Naive B cell (primary cell): ENCODE measurements around the gene DOK1. TPM values are rescaled to one million over a fixed set of nuclear protein-coding genes. Genes with fewer than 3 reads are reported as not detected.

ENCODE experiments used
- ATAC-seq, 2 donors: fragments of 150-1000 bp; cut with Tn5 transposase; 2 replicates each; pipeline ENCODE4 v1.10.0; 2021; ENCODE audit warnings: low read depth in 2 of 2, mild to moderate bottlenecking in 2 of 2, moderate library complexity in 2 of 2
- DNase-seq: peaks from one replicate; pipeline ENCODE4 v3.0.0; 2022
- H3K27ac Mint-ChIP-seq, 6 donors: one replicate each; pipeline ENCODE4 v1.8.0; 2020 to 2022; ENCODE audit warnings: mild to moderate bottlenecking in 6 of 6, mixed read lengths in 6 of 6, moderate library complexity in 5 of 6, inconsistent platforms in 2 of 6
- H3K27me3 Mint-ChIP-seq, 3 donors: one replicate each; pipeline ENCODE4 v1.8.0; 2021 to 2022; ENCODE audit warnings: mixed read lengths in 3 of 3, mild to moderate bottlenecking in 1 of 3
- H3K36me3 Mint-ChIP-seq, 2 donors: one replicate each; pipeline ENCODE4 v1.8.0; 2020 to 2022; ENCODE audit warnings: mixed read lengths in 2 of 2, inconsistent platforms in 1 of 2, mild to moderate bottlenecking in 1 of 2
- H3K4me1 Mint-ChIP-seq, 3 donors: one replicate each; pipeline ENCODE4 v1.8.0; 2020 to 2022; ENCODE audit warnings: mixed read lengths in 3 of 3, inconsistent platforms in 1 of 3, mild to moderate bottlenecking in 1 of 3, moderate library complexity in 1 of 3
- H3K4me3 Mint-ChIP-seq, 8 donors: one replicate each; pipeline ENCODE4 v1.8.0; 2020 to 2022; ENCODE audit warnings: mild to moderate bottlenecking in 8 of 8, mixed read lengths in 8 of 8, moderate library complexity in 8 of 8, inconsistent platforms in 2 of 8
- H3K9me3 Mint-ChIP-seq, 7 donors: one replicate each; pipeline ENCODE4 v1.8.0; 2020 to 2022; ENCODE audit warnings: mixed read lengths in 7 of 7, mild to moderate bottlenecking in 5 of 7, inconsistent platforms in 2 of 7, moderate library complexity in 1 of 7
- polyA plus RNA-seq, 6 donors: library from polyadenylated mRNA; unstranded; fragments of 300-500 nt; fragmentation: Illumina TruSeq; gene quantifications; one replicate each; pipeline ENCODE4 v1.2.3, GENCODE V29; 2021; ENCODE audit warnings: low read depth in 6 of 6

Gene DOK1
- polyA plus RNA-seq, 6 donors from 2014 or later = 21.2 to 44.1 (median 34.3) TPM

DNA sequence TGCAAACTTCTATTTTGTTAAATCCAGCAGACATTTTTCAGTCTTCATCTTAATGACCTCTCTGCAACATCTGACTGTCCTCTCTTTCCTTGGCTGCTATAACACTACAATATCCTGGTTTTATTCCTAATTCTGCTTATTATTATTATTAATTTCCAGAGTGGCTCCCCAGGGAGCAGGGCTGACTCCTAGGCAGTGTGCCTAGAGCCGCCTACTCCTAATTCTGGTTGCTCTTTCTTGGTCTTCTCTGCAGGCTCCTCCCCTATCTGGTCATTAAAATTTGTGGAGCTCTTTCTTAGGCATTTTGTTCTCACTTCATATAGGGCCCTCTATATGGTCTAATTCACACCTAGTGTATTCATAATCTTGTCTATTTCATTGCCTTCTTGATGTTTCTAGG lies 11.5 kb upstream of the DOK1 start:
- Mint-ChIP-seq H3K4me3 (no peak overlapping the region), H3K27me3 (peaks cover 7 to 16% (median 13%) of the 10 kb centered on the region in 3 donors), H3K27ac (peak overlapping the region in 1 of 6 donors; percentile 84), H3K36me3 (peaks cover 0 to 8% of the 10 kb centered on the region in 2 donors), H3K9me3 (peaks cover 0 to 4% (median 0%) of the 10 kb centered on the region in 7 donors), H3K4me1 (peaks cover 22 to 30% (median 22%) of the 10 kb centered on the region in 3 donors)
- DNase-seq (no peak), ATAC-seq (no peak)

GRCh38 chr2:74544634-74545033 lies 9.9 kb upstream of the DOK1 start:
- H3K27ac Mint-ChIP-seq = no peak overlapping the region
- H3K9me3 Mint-ChIP-seq = no peaks in the 10 kb centered on the region
- peaks cover 13 to 26% (median 23%) of the 10 kb centered on the region in 3 donors for H3K27me3 Mint-ChIP-seq
- H3K4me3 Mint-ChIP-seq = peak overlapping the region in 1 of 8 donors; percentile 6
- H3K4me1 Mint-ChIP-seq = peaks cover 11 to 23% (median 11%) of the 10 kb centered on the region in 3 donors
- no peak for DNase-seq
- no peaks in the 10 kb centered on the region for H3K36me3 Mint-ChIP-seq
- ATAC-seq = no peak

DNA sequence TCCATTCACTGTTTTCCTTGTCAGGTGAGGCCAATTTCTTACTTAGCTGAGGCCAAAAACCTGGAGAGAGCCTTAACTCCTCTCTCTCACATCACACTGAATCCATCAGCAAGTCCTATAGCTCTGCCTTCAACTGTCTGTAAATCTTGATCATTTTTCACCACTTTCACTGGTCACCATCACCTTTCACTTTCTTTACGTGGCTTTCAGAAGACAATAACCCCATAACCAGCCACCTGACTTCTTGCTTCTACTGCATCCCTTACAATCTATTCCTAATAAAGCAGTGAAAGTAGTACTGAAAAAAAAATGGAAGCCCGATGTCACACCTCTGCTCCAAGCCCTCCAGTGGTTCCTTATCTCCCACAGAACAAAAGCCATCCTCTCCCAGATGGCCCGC lies 8.5 kb upstream of the DOK1 start:
- Mint-ChIP-seq H3K4me1 (peaks cover 6 to 12% (median 8%) of the 10 kb centered on the region in 3 donors), H3K36me3 (no peaks in the 10 kb centered on the region), H3K27me3 (peaks cover 20 to 33% (median 32%) of the 10 kb centered on the region in 3 donors), H3K9me3 (no peaks in the 10 kb centered on the region), H3K4me3 (no peak overlapping the region), H3K27ac (peak overlapping the region in 2 of 6 donors; percentile 10 to 30)
- no peak for ATAC-seq
- no peak for DNase-seq

DNA sequence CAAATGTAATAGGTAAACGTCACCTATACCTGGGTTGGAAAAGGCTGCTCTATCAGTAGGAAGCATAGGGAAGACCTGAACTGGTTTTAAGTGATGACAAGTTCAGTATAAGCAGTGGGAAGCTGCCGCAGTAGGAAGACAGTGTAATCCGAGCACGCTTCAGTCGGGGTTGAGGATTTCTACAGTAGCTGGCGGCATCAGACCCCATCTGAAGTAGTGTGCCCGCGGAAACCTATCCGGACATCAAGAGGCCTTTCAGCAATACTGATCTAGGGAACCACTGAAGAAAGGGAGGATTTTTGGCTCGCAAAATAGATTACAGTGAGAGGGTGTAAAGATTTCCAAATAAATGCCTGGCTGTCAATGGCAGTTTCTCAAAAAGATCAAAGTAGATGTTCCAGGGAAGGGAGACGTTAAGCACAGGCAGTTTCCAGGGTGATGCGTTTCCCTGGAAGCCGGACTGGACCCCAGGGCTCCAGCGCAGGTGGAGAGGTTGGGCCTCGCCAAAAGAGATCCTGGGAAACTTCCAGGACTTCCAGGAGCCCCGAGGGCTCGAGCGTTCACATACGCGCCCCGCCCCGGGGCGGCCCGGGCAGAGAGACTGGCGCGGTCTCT lies 6.1 kb upstream of the DOK1 start:
- Mint-ChIP-seq H3K4me3 (peak overlapping the region; percentile 65 to 92 (median 78)), H3K4me1 (peaks cover 7 to 17% (median 9%) of the 10 kb centered on the region in 3 donors), H3K27ac (peak overlapping the region in 3 of 6 donors; percentile 49 to 70 (median 67)), H3K36me3 (no peaks in the 10 kb centered on the region), H3K9me3 (no peaks in the 10 kb centered on the region), H3K27me3 (peaks cover 20 to 42% (median 39%) of the 10 kb centered on the region in 3 donors)
- DNase-seq = no peak
- no peak for ATAC-seq

DNA sequence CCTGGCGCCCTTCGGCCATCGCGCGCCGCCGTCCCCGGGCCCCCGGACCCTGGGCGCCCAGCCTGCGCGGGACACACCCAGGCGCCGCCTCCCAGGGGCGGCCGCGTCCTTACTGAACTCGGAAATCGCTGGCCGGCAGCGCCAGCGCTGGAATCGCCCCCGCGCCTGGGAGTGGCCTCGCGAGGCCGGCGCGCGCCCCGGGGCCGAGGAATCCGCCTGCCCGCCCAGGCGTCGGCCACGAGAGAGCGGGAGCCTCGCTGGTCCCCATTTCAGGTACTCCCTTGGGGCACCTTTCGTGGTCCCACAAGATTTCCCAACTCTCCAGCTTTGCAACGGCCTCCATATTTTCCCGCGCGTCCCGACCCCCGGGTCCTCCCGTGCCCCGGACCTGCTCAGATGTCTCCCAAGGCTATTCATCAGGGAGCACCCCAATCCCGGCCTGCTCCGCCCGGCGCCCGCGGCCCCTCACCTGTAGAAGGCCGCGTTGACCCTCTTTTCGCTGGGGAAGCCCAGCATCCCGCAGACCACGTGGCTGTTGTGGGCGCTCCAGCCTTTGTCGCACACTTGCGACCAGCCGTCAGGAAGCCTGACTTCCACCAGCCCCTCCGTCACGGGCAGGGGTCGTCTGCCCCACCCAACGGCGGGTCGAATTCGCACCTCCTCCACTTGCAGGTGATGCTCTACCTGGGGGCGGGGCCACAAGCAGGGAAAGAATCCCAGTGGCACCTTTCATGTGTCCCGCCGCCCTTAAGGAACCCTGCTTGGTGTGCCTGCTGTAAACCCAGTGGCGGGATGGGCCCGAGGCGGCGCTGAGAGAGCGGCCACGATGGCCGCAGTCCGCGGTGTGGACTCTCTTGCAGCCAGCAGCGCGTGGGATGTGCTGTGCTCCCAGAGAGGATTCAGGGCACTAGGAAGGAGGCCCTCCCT lies 5.4 kb upstream of the DOK1 start:
- no peaks in the 10 kb centered on the region for H3K36me3 Mint-ChIP-seq
- peak overlapping the region in 1 of 6 donors; percentile 31 for H3K27ac Mint-ChIP-seq
- no peaks in the 10 kb centered on the region for H3K9me3 Mint-ChIP-seq
- peak overlapping the region; percentile 74 to 91 (median 81) for H3K4me3 Mint-ChIP-seq
- no peak for DNase-seq
- peaks cover 20 to 42% (median 39%) of the 10 kb centered on the region in 3 donors for H3K27me3 Mint-ChIP-seq
- peak; percentile 30 to 40 for ATAC-seq
- peaks cover 12 to 21% (median 13%) of the 10 kb centered on the region in 3 donors for H3K4me1 Mint-ChIP-seq

- Mint-ChIP-seq H3K4me1 (peaks cover 17 to 25% (median 20%) of the 10 kb centered on the region in 3 donors), H3K36me3 (no peaks in the 10 kb centered on the region), H3K27ac (peak overlapping the region in 1 of 6 donors; percentile 26), H3K27me3 (peaks cover 20 to 42% (median 39%) of the 10 kb centered on the region in 3 donors), H3K4me3 (peak overlapping the region in 7 of 8 donors; percentile 31 to 91 (median 75)), H3K9me3 (no peaks in the 10 kb centered on the region)
- ATAC-seq = no peak
- DNase-seq = no peak
These were observed 4.3 kb upstream of the DOK1 start for GRCh38 chr2:74550231-74550630.

DNA sequence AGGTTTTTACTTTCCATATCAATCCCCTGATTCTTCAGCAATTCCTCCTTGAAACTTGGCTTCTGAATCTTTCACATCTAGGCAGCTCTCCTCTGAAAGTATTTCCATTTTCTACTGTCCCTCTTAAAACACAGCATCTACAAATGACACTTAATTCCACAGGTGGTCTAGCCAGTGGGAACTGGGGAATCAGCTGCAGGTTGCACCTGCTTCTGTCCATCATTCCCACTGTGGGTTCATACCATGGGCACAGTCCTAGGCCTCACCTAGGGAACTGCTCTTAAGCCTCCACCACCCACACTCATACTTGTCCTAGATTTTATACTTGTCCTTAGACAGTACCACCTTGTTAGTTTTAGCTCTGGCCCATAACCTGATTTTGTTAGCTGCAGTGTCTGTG lies 3.0 kb upstream of the DOK1 start:
- Mint-ChIP-seq H3K9me3 (no peaks in the 10 kb centered on the region), H3K27me3 (peaks cover 20 to 39% (median 34%) of the 10 kb centered on the region in 3 donors), H3K4me3 (peak overlapping the region in 3 of 8 donors; percentile 6 to 78 (median 60)), H3K27ac (peak overlapping the region in 2 of 6 donors; percentile 82 to 88), H3K4me1 (peaks cover 27 to 37% (median 30%) of the 10 kb centered on the region in 3 donors), H3K36me3 (no peaks in the 10 kb centered on the region)
- ATAC-seq = no peak
- DNase-seq = no peak

GRCh38 chr2:74551942-74552913 lies 2.3 kb upstream of the DOK1 start:
- DNase-seq = no peak
- no peaks in the 10 kb centered on the region for H3K36me3 Mint-ChIP-seq
- H3K4me3 Mint-ChIP-seq = peak overlapping the region; percentile 13 to 97 (median 60)
- peak overlapping the region in 5 of 6 donors; percentile 9 to 88 (median 46) for H3K27ac Mint-ChIP-seq
- H3K4me1 Mint-ChIP-seq = peaks cover 33 to 44% (median 37%) of the 10 kb centered on the region in 3 donors
- no peak for ATAC-seq
- peaks cover 18 to 33% (median 31%) of the 10 kb centered on the region in 3 donors for H3K27me3 Mint-ChIP-seq
- no peaks in the 10 kb centered on the region for H3K9me3 Mint-ChIP-seq

GRCh38 chr2:74552914-74553811 lies 1.4 kb upstream of the DOK1 start:
- peak overlapping the region; percentile 68 to 98 (median 86) for H3K4me3 Mint-ChIP-seq
- no peaks in the 10 kb centered on the region for H3K9me3 Mint-ChIP-seq
- DNase-seq = no peak
- ATAC-seq = no peak
- no peaks in the 10 kb centered on the region for H3K36me3 Mint-ChIP-seq
- H3K27ac Mint-ChIP-seq = peak overlapping the region in 5 of 6 donors; percentile 86 to 98 (median 96)
- H3K27me3 Mint-ChIP-seq = peaks cover 12 to 25% (median 24%) of the 10 kb centered on the region in 3 donors
- peaks cover 32 to 45% (median 39%) of the 10 kb centered on the region in 3 donors for H3K4me1 Mint-ChIP-seq

DNA sequence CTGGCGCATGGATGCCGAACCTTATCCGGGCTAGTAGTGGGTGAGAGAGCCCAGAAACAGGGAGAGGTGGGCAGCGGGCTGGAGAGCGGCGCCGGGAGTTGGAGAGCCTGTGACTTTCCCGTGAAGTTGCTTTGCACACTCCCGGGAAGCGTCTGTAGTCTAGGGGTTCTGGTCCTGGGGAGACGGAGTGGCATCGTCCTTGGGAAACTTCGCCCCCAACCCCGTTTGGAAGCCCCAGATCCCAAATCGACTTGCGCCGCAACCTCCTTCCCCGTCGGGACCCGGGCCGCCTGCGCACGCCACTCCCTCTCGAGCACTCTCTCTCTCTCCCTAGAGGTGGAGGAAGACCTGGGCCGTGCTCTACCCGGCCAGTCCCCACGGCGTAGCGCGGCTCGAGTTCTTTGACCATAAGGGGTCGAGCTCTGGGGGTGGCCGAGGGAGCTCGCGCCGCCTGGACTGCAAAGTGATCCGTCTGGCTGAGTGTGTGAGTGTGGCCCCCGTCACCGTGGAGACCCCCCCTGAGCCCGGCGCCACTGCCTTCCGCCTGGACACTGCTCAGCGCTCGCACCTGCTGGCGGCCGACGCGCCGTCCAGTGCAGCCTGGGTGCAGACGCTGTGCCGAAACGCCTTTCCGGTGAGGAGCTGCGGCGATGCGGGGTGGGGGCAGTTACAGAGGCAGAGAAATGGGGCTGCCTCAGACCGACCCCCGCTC lies 456 bp downstream of the DOK1 start:
- Mint-ChIP-seq H3K27me3 (peaks cover 6 to 13% (median 13%) of the 10 kb centered on the region in 3 donors), H3K36me3 (no peaks in the 10 kb centered on the region), H3K27ac (peak overlapping the region in 5 of 6 donors; percentile 80 to 96 (median 89)), H3K9me3 (no peaks in the 10 kb centered on the region), H3K4me3 (peak overlapping the region; percentile 87 to 98 (median 94)), H3K4me1 (peaks cover 29 to 37% (median 35%) of the 10 kb centered on the region in 3 donors)
- DNase-seq (peak; percentile 42), ATAC-seq (peak; percentile 52 to 57)

DNA sequence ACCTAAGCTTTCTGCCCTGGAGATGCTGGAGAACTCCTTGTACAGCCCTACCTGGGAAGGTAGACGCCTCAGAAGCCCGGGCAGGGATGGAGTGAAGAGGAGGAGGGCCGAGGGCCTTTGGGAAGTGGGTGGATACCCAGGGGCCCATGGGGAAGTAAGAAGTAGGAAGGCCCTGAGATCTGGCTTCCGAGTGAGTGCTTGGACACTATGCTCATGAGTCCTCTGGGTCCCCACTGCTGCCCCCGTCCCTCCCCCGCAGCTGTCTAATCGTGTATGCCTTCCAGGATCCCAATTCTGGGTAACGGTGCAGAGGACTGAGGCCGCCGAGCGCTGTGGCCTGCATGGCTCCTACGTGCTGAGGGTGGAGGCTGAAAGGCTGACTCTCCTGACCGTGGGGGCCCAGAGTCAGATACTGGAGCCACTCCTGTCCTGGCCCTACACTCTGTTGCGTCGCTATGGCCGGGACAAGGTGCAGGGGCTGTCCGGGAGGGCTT lies 1.1 kb downstream of the DOK1 start:
- Mint-ChIP-seq H3K4me1 (peaks cover 29 to 38% (median 35%) of the 10 kb centered on the region in 3 donors), H3K27ac (peak overlapping the region; percentile 27 to 95 (median 82)), H3K36me3 (no peaks in the 10 kb centered on the region), H3K27me3 (peaks cover 0 to 9% (median 7%) of the 10 kb centered on the region in 3 donors), H3K4me3 (peak overlapping the region; percentile 87 to 98 (median 94)), H3K9me3 (no peaks in the 10 kb centered on the region)
- no peak for ATAC-seq
- no peak for DNase-seq
